Measurements from ENCODE around the gene PAPSS2.

- no peak for TF ChIP-seq CTCF (IDR thresholded peaks at IDR 0.05)
- no peak for TF ChIP-seq POLR2A (IDR thresholded peaks at IDR 0.05)
- no peak for TF ChIP-seq EP300 (IDR thresholded peaks at IDR 0.05)
- no peak for TF ChIP-seq POLR2AphosphoS5 (IDR thresholded peaks at IDR 0.05)
Observed at GRCh38 chr10:87634311-87634710, 25.4 kb upstream of the PAPSS2 start.
